GM12878 (cell line): ENCODE data around the gene MAL. TPM values are rescaled to one million over a fixed set of nuclear protein-coding genes. Genes with fewer than 3 reads are reported as not detected.

Experiments
- BCL11A ChIP-seq: IDR thresholded peaks from 2 replicates; pipeline ENCODE4 v1.6.1; 2011; ENCODE audit warnings: low read depth, low read length
- JUNB ChIP-seq: IDR thresholded peaks from 2 replicates; pipeline ENCODE4 v1.6.1; 2016; ENCODE audit warnings: antibody characterized with exemption, mild to moderate bottlenecking
- KLF5 ChIP-seq: fragments of 450-650 bp; IDR thresholded peaks from 2 replicates; pipeline ENCODE4 v1.6.1; 2014; ENCODE audit warnings: mild to moderate bottlenecking; ENCODE audit not compliant: partially characterized antibody
- NR2F1 ChIP-seq: fragments of 450-650 bp; conservative IDR thresholded peaks from 2 replicates; pipeline ENCODE4 v1.6.1; 2017; ENCODE audit warnings: mild to moderate bottlenecking
- NRF1 ChIP-seq: conservative IDR thresholded peaks from 2 replicates; pipeline ENCODE4 v1.6.1; 2011; ENCODE audit warnings: mild to moderate bottlenecking, low read depth, low read length, improper control_type of control experiment
- PAX5 ChIP-seq: IDR thresholded peaks from 2 replicates; pipeline ENCODE4 v1.6.1; 2011; ENCODE audit warnings: low read depth, low read length, borderline replicate concordance
- RFX5 ChIP-seq: IDR thresholded peaks from 2 replicates; pipeline ENCODE4 v1.6.1; 2011; ENCODE audit warnings: low read depth, low read length, improper control_type of control experiment
- SIN3A ChIP-seq: IDR thresholded peaks from 2 replicates; pipeline ENCODE4 v1.6.1; 2012; ENCODE audit warnings: low read depth, low read length, improper control_type of control experiment
- SMC3 ChIP-seq: IDR thresholded peaks from 2 replicates; pipeline ENCODE4 v1.6.1; 2011; ENCODE audit warnings: low read length, improper control_type of control experiment, borderline replicate concordance
- SREBF1 ChIP-seq: IDR thresholded peaks from 2 replicates; pipeline ENCODE4 v1.6.1; 2012; ENCODE audit warnings: mild to moderate bottlenecking, low read length
- STAT1 ChIP-seq: fragments of 450-650 bp; conservative IDR thresholded peaks from 2 replicates; pipeline ENCODE4 v1.6.1; 2014; ENCODE audit warnings: antibody characterized with exemption, mild to moderate bottlenecking
- TAF1 ChIP-seq: IDR thresholded peaks from 2 replicates; pipeline ENCODE4 v1.6.1; 2011; ENCODE audit warnings: mild to moderate bottlenecking, low read depth, low read length, borderline replicate concordance
- TCF7 ChIP-seq: IDR thresholded peaks from 2 replicates; pipeline ENCODE4 v1.6.1; 2014; ENCODE audit warnings: antibody characterized with exemption, borderline replicate concordance
- ZNF217 ChIP-seq: fragments of 450-650 bp; IDR thresholded peaks from 2 replicates; pipeline ENCODE4 v1.6.1; 2017; ENCODE audit warnings: antibody characterized with exemption, mild to moderate bottlenecking
- ZNF274 ChIP-seq: IDR thresholded peaks from one replicate; pipeline ENCODE4 v1.8.0; 2011; ENCODE audit not compliant: insufficient read length, insufficient read depth
- polyA plus RNA-seq, 11 experiments: library from polyadenylated mRNA; depleted of rRNA in 4 of 11; unstranded in 6 of 11; stranded (reverse) in 5 of 11; fragments of >200 nt; fragmentation: Nextera tagmentation in 4 of 11; fragmentation: Illumina TruSeq in 1 of 11; extraction: Ambion mirVana in 4 of 11; extraction: Trizol in 1 of 11; gene quantifications; 1 replicate in 1 of 11; 2 replicates in 10 of 11; pipeline versions ENCODE4 v1.2.1 to v1.2.3, GENCODE V29; 2011 to 2016; ENCODE audit warnings: inconsistent platforms in 2 of 11, missing spikeins in 2 of 11, low read depth in 1 of 11
- total RNA-seq, 4 experiments: library from RNA; depleted of rRNA in 3 of 4; stranded (reverse); fragments of >200 nt in 3 of 4; fragmentation: Illumina TruSeq in 1 of 4; extraction: Trizol in 1 of 4; gene quantifications; 2 replicates each; pipeline versions ENCODE4 v1.2.1 to v1.2.3, GENCODE V29; 2013 to 2021
- TF ChIP-seq, protein P1 (sequence below): IDR thresholded peaks from 2 replicates; pipeline ENCODE4 v1.6.1; 2012; ENCODE audit warnings: low read length, inconsistent platforms
- TF ChIP-seq, protein P2 (sequence below): fragments of 450-650 bp; conservative IDR thresholded peaks from 2 replicates; pipeline ENCODE4 v1.6.1; 2017; ENCODE audit warnings: mild to moderate bottlenecking, moderate library complexity
- TF ChIP-seq, protein P3 (sequence below): fragments of 450-650 bp; IDR thresholded peaks from 2 replicates; pipeline ENCODE4 v1.6.1; 2016; ENCODE audit warnings: mild to moderate bottlenecking
- TF ChIP-seq, protein P4 (sequence below): fragments of 450-650 bp; IDR thresholded peaks from 2 replicates; pipeline ENCODE4 v1.6.1; 2017; ENCODE audit warnings: mild to moderate bottlenecking, moderate library complexity
- TF ChIP-seq, protein P5 (sequence below): IDR thresholded peaks from 2 replicates; pipeline ENCODE4 v1.6.1; 2011; ENCODE audit warnings: mild to moderate bottlenecking, low read depth, low read length, moderate library complexity; ENCODE audit not compliant: insufficient replicate concordance

The MAL gene
- total and polyA plus RNA-seq, 10 of the 15 experiments (the other 5 are each of a cell fraction or from before 2014, with no cell fraction given) = 1.3 to 4.5 (median 1.7) TPM

DNA sequence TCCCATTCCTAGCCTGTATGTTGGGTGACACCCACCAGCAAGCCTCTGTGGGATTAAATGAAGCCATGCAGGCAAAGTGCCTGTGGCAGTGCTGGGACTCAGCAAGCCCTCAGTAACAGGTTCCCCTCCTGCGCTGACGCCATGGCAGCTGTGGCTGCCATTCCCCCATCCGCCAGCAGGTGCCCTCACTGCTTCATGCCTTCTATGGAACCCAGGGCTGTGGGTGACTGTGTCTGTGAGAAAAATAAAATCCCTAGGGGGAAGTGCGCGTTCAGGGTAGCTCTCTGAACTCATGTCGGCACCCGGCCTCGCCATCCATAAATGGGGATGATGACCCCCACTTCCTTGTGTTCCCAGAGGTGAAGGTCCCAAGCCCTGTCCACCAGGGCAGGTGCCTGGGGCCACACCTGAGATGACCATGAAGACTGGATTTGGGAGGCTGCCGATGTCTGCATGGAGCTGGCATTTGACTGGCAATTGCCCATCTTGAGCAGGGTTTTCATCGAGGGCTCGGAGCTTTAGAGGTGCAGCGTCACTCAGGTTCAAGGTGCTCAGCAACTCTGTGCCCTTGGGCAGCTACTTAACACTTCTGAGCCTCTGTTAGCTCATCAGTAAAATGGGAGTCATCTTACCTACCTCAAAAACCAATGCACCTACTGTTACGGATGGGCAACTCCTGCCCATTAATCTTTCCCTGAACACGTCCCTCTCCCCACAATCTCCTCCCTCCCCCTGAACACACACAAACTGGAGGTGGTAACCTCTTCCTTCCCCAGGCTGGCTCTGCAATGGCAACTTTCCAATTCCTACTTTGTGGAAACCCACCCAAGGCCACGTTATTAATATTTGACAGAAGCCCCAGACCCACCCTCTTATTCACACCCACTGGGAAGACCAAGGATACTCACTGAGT is 2.9 kb upstream of the MAL start (continued):
- TF ChIP-seq PAX5 (0 out of 2 replicates have a peak, but pooled peaks have one; percentile 5), TAF1 (no peak), BCL11A (no peak), KLF5 (no peak), JUNB (no peak), SREBF1 (no peak), RFX5 (no peak), TCF7 (no peak), NR2F1 (0 out of 2 replicates have a peak, but pooled peaks have one; percentile 25), ZNF217 (no peak), STAT1 (no peak; the same call in 1 of the 2 replicates), SMC3 (peak; percentile 97), ZNF274 (no peak), NRF1 (no peak), SIN3A (no peak)
- TF ChIP-seq, protein P1, sequence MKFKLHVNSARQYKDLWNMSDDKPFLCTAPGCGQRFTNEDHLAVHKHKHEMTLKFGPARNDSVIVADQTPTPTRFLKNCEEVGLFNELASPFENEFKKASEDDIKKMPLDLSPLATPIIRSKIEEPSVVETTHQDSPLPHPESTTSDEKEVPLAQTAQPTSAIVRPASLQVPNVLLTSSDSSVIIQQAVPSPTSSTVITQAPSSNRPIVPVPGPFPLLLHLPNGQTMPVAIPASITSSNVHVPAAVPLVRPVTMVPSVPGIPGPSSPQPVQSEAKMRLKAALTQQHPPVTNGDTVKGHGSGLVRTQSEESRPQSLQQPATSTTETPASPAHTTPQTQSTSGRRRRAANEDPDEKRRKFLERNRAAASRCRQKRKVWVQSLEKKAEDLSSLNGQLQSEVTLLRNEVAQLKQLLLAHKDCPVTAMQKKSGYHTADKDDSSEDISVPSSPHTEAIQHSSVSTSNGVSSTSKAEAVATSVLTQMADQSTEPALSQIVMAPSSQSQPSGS = 0 out of 2 replicates have a peak, but pooled peaks have one; percentile 8
- TF ChIP-seq, protein P2, sequence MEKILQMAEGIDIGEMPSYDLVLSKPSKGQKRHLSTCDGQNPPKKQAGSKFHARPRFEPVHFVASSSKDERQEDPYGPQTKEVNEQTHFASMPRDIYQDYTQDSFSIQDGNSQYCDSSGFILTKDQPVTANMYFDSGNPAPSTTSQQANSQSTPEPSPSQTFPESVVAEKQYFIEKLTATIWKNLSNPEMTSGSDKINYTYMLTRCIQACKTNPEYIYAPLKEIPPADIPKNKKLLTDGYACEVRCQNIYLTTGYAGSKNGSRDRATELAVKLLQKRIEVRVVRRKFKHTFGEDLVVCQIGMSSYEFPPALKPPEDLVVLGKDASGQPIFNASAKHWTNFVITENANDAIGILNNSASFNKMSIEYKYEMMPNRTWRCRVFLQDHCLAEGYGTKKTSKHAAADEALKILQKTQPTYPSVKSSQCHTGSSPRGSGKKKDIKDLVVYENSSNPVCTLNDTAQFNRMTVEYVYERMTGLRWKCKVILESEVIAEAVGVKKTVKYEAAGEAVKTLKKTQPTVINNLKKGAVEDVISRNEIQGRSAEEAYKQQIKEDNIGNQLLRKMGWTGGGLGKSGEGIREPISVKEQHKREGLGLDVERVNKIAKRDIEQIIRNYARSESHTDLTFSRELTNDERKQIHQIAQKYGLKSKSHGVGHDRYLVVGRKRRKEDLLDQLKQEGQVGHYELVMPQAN = no peak
- TF ChIP-seq, protein P3, sequence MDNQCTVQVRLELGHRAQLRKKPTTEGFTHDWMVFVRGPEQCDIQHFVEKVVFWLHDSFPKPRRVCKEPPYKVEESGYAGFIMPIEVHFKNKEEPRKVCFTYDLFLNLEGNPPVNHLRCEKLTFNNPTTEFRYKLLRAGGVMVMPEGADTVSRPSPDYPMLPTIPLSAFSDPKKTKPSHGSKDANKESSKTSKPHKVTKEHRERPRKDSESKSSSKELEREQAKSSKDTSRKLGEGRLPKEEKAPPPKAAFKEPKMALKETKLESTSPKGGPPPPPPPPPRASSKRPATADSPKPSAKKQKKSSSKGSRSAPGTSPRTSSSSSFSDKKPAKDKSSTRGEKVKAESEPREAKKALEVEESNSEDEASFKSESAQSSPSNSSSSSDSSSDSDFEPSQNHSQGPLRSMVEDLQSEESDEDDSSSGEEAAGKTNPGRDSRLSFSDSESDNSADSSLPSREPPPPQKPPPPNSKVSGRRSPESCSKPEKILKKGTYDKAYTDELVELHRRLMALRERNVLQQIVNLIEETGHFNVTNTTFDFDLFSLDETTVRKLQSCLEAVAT = no peak
- TF ChIP-seq, protein P4, sequence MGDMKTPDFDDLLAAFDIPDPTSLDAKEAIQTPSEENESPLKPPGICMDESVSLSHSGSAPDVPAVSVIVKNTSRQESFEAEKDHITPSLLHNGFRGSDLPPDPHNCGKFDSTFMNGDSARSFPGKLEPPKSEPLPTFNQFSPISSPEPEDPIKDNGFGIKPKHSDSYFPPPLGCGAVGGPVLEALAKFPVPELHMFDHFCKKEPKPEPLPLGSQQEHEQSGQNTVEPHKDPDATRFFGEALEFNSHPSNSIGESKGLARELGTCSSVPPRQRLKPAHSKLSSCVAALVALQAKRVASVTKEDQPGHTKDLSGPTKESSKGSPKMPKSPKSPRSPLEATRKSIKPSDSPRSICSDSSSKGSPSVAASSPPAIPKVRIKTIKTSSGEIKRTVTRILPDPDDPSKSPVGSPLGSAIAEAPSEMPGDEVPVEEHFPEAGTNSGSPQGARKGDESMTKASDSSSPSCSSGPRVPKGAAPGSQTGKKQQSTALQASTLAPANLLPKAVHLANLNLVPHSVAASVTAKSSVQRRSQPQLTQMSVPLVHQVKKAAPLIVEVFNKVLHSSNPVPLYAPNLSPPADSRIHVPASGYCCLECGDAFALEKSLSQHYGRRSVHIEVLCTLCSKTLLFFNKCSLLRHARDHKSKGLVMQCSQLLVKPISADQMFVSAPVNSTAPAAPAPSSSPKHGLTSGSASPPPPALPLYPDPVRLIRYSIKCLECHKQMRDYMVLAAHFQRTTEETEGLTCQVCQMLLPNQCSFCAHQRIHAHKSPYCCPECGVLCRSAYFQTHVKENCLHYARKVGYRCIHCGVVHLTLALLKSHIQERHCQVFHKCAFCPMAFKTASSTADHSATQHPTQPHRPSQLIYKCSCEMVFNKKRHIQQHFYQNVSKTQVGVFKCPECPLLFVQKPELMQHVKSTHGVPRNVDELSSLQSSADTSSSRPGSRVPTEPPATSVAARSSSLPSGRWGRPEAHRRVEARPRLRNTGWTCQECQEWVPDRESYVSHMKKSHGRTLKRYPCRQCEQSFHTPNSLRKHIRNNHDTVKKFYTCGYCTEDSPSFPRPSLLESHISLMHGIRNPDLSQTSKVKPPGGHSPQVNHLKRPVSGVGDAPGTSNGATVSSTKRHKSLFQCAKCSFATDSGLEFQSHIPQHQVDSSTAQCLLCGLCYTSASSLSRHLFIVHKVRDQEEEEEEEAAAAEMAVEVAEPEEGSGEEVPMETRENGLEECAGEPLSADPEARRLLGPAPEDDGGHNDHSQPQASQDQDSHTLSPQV = peak; percentile 29; the same call in 1 of the 2 replicates
- TF ChIP-seq, protein P5, sequence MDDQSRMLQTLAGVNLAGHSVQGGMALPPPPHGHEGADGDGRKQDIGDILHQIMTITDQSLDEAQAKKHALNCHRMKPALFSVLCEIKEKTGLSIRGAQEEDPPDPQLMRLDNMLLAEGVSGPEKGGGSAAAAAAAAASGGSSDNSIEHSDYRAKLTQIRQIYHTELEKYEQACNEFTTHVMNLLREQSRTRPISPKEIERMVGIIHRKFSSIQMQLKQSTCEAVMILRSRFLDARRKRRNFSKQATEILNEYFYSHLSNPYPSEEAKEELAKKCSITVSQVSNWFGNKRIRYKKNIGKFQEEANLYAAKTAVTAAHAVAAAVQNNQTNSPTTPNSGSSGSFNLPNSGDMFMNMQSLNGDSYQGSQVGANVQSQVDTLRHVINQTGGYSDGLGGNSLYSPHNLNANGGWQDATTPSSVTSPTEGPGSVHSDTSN = no peak
